GM18861 (cell line): ENCODE measurements around the gene IER5.
A peak's percentile ranks its signal among the peaks of the same experiment; 100 is the strongest.

Experiments
- ATAC-seq: cut with Tn5 transposase; IDR thresholded peaks from one replicate; pipeline ENCODE4 v1.9.1; 2021; ENCODE audit not compliant: unreplicated experiment

IER5 gene

DNA sequence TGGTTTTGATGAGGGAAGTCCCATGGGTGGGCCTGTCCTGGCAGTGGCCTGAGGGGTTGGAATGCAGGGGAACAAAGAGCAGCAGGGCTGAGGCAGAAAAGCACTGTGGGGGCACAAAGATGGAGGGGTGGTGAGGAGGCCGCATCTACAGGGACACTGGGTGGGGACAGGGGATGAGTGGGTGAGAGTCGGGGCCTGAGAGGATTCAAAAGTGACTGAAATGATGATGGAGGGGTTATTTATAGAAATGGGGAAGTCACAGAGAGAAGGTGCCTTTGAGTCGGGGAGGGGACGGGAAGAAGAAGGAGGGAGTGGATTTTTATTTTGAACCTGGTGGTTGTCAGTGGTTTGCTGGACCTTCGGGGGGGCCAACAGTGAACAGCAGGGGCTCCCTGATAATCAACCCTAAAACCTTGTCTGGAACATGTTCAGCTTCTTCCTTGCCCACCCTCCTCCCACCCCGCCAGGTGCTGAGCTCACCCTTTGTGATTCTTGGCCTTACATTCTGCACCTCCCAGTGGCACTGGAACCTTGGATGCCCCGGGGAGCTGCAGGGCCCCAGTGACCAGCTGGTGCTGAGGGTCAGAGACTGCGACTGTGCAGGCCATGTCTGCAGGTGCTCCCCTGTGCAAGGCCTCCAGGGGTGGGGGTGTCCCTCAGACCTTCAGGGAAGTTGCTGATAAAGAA lies 42.9 kb downstream of the IER5 start:
- no peak for ATAC-seq

DNA sequence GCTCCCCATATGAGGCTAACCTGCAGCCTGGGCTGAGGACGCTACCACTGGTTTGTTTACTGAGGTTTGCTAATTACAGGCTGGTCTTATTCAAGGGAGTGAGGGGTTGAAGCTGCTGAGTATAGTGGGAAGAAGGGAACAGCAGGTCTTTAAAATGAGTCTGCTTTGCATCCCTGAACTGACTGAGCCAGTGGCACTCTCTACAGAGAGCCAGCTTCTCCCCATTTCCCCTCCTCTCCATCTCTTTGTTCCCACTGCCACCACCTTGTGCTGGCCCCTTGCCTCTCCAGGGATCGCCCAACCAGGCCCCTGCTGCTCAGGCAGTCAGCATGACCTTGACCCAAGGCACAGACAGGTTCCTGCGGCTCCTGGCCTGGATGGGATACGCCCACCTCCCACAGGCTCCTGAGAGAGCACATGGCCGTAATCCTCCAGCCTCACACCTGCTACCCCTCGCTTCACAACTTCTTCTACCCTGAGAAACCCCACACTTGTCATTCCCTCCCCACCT lies 45.0 kb downstream of the IER5 start:
- no peak for ATAC-seq

- ATAC-seq: no peak
These were observed 45.5 kb downstream of the IER5 start for GRCh38 chr1:181133969-181134418.

DNA sequence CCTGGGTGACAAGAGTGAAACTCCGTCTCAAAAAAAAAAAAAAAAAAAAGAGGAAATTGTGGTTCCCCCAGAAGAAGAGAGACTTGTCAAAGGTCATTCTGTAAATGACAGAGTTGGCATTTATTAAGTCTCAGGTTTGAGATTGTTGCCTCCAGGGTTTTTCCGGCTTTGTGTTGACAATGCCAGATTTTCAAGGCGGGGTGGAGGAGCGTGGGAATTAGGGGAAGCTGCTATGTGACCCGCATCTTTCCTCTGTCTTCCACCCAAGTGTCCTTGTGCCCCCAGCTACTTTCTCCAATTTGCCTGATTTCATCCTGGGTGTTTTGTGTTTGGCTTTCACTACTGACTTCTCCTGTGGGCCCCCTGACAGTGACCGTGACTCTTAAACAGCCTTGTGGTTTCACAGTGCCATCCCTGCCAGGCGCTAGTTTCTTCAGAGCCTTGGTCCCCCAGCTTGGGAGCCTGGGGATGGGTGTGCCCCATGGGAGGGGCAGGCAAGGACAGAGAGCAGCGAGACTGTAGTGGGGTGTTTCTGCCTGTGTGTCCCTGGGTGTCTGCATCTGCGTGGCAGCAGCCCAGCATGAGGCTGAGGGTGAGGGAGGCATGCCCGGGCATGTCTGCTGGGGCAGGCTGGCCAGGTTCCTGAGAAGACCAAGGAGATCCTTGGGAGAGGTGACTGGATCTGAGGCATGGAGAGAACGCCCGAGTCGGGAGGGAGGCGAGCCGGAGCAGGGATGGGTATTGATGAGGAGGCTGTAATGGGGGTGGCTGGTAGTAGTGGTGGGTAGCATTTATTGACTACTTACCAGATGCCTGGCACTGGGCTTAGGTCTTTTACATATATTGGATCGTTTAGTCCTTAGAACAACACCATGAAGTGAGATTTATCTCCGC lies 46.3 kb downstream of the IER5 start:
- ATAC-seq: peak; percentile 34

DNA sequence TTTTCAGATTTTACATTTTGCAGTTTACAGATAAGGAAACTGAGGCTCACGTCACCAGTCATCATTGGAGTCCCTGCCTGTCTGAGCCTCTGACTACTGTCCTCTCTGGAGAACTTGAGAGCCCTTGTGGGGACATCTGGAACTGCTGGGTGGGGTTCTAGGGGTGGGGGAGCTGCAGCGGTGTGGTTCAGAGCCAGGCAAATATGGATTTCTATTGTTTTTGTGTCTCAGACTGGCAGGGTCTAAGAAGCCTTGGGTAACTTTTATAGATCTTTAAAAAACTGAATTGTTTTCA lies 46.9 kb downstream of the IER5 start:
- ATAC-seq: no peak

- ATAC-seq: no peak
These were observed 47.6 kb downstream of the IER5 start for GRCh38 chr1:181135815-181136737.

DNA sequence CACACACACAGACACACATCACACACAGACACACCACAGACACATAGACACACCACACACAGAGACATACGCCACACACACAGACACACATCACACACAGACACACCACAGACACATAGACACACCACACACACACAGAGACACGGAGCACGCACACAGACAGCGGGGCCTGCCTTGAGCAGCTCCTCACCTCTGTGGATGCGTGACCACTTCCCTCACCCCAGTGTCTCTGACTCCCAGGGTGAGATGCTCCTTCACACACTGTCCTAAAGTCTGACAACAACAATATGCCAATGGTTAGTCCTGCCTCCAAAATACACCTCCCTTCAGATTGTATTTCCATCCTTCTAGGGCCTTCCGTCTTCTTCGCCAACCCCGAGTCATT lies 48.2 kb downstream of the IER5 start:
- no peak for ATAC-seq

DNA sequence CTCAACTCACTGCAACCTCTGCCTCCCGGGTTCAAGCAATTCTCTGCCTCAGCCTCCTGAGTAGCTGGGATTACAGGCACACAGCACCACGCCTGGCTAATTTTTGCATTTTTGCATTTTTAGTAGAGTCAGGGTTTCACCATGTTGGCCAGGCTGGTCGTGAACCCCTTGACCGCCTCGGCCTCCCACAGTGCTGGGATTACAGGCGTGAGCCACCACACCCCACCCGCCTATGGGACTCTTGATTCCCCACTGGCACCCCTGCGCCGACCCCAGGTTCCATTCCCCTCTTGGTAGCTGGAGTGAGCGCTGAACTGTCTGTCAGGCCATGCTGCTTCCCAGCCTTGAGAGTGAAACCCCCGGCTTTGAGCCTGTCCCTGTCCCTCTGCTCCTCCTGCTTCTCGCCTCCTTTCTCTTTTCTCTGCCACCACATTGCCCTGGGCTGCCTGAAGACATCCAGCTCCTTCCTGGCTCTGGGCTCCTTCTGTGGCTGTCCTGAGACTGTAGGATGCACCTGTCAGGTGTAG lies 48.8 kb downstream of the IER5 start:
- ATAC-seq: no peak

- ATAC-seq: no peak
These were observed 51.1 kb downstream of the IER5 start for GRCh38 chr1:181139631-181140061.

DNA sequence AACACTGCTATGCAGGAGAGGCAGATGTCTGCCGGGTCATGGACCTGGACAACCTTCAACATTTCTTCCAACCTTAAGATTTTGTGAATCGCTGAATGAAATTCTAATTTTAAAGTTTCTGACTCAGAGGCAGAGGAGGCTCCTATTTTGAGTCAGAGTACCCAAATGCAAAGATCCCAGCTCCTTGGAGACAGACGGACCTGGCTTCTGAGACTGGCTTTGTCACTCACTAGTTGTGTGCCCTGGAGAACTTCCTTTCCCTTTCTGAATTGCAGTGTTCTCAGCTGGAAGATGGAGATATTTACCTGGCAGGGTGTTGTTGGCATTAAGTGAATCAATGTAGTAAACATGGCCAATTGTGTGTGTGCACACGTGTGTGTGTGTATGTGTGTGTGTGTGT lies 51.9 kb downstream of the IER5 start:
- ATAC-seq: no peak

- no peak for ATAC-seq
These were observed 52.4 kb downstream of the IER5 start for GRCh38 chr1:181140891-181141290.

- ATAC-seq: no peak
These were observed 53.0 kb downstream of the IER5 start for GRCh38 chr1:181141431-181141910.
